ENCODE data around the gene FAM216B. TPM values are rescaled to one million over a fixed set of nuclear protein-coding genes. Genes with fewer than 3 reads are reported as not detected.
"Not testable (repeated sequence)": the region's sequence is repeated elsewhere in the genome, so short reads cannot be mapped to it uniquely, and the experiment has no call there.

Gene FAM216B
- total RNA-seq, 2 donors from 2014 or later: 22.0 to 23.5 TPM

GRCh38 chr13:42816538-42816937 lies 35.2 kb downstream of the FAM216B start:
- Histone ChIP-seq H3K9me3 (no peaks in the 10 kb centered on the region), H3K4me1 (no peaks in the 10 kb centered on the region), H3K4me3 (no peak overlapping the region), H3K36me3 (no peaks in the 10 kb centered on the region), H3K27me3 (no peaks in the 10 kb centered on the region), H3K27ac (no peak overlapping the region)
- TF ChIP-seq, protein P1, sequence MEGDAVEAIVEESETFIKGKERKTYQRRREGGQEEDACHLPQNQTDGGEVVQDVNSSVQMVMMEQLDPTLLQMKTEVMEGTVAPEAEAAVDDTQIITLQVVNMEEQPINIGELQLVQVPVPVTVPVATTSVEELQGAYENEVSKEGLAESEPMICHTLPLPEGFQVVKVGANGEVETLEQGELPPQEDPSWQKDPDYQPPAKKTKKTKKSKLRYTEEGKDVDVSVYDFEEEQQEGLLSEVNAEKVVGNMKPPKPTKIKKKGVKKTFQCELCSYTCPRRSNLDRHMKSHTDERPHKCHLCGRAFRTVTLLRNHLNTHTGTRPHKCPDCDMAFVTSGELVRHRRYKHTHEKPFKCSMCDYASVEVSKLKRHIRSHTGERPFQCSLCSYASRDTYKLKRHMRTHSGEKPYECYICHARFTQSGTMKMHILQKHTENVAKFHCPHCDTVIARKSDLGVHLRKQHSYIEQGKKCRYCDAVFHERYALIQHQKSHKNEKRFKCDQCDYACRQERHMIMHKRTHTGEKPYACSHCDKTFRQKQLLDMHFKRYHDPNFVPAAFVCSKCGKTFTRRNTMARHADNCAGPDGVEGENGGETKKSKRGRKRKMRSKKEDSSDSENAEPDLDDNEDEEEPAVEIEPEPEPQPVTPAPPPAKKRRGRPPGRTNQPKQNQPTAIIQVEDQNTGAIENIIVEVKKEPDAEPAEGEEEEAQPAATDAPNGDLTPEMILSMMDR (IDR thresholded peaks at IDR 0.05): no peak
- DNase-seq (ENCODE audit: low spot score): no peak

GRCh38 chr13:42819687-42820086 lies 38.3 kb downstream of the FAM216B start:
- not testable (repeated sequence) for H3K4me3 ChIP-seq; H3K36me3 ChIP-seq; H3K27me3 ChIP-seq; H3K9me3 ChIP-seq; H3K27ac ChIP-seq; H3K4me1 ChIP-seq; DNase-seq (ENCODE audit: low spot score)

DNA sequence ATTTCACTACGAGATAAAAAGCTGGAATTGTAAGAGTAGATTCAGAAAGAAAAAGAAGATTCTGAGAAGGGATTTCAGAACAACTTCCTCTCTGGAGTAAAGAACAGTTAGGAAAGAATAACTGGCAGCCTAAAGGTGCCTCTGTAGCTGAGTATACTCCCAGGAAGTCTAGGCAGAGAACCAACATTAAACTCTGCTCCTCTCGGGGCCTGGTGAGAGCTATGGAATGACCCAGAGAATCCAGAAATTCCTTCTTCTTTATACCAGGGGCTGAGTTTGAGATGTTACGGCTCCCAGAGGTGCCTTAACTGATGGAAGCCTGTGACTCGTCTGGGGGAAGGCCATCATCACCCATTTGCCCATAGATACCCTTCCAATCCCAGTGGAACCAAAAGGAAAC lies 39.1 kb downstream of the FAM216B start:
- H3K4me3 ChIP-seq: no peak overlapping the region
- no peaks in the 10 kb centered on the region for H3K4me1 ChIP-seq
- no peak overlapping the region for H3K27ac ChIP-seq
- no peaks in the 10 kb centered on the region for H3K27me3 ChIP-seq
- TF ChIP-seq, protein P1 (IDR thresholded peaks at IDR 0.05): no peak
- H3K9me3 ChIP-seq: no peaks in the 10 kb centered on the region
- no peaks in the 10 kb centered on the region for H3K36me3 ChIP-seq
- no peak for DNase-seq (ENCODE audit: low spot score)

GRCh38 chr13:42821437-42821836 lies 40.1 kb downstream of the FAM216B start:
- TF ChIP-seq, protein P1 (IDR thresholded peaks at IDR 0.05): no peak
- H3K9me3 ChIP-seq: no peaks in the 10 kb centered on the region
- H3K4me3 ChIP-seq: no peak overlapping the region
- no peaks in the 10 kb centered on the region for H3K36me3 ChIP-seq
- no peaks in the 10 kb centered on the region for H3K27me3 ChIP-seq
- H3K4me1 ChIP-seq: no peaks in the 10 kb centered on the region
- no peak for DNase-seq (ENCODE audit: low spot score)
- no peak overlapping the region for H3K27ac ChIP-seq

DNA sequence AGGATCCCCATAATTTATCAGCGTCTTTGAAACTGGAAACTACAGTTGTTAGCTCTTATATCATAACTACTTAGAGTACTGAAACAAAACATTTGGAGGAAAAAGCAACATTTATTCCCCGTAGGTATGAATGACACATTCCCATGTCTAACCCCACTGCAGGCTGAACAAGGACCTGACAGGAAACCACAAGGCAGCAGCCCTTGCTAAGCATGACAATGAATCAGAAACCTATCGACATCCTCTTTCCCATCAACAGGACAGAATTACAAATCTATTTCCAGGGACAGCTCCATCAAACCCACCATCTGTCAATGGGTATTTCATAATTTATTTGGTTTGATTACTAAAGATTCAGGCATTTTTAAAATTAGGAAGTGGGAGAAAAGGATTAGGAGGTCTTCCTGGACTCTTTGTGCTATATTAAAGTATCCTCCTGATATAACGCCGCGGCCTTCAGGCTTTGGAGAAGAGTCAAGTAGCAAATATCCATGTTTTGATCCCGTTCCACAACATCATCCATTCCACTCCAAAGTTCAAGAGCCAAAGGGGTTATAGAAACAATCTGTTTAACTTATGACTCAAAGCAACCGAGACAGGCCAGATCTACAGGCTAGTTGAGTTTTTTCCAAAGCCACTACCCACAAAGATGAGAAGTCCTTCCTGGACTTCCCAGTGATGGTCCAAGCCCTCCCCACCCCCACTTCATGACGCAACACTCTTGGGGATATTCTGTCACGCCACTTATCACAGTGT lies 51.1 kb downstream of the FAM216B start:
- H3K27ac ChIP-seq: no peak overlapping the region

GRCh38 chr13:42834946-42835345 lies 53.6 kb downstream of the FAM216B start:
- H3K4me3 ChIP-seq: no peak overlapping the region
- H3K27ac ChIP-seq: no peak overlapping the region
- H3K9me3 ChIP-seq: no peaks in the 10 kb centered on the region
- no peak for DNase-seq (ENCODE audit: low spot score)
- peaks cover 0 to 5% of the 10 kb centered on the region in 2 donors for H3K4me1 ChIP-seq
- TF ChIP-seq, protein P1 (IDR thresholded peaks at IDR 0.05): no peak
- H3K27me3 ChIP-seq: no peaks in the 10 kb centered on the region
- no peaks in the 10 kb centered on the region for H3K36me3 ChIP-seq

More for the DNA sequence above, 51.1 kb downstream of the FAM216B start:
- peaks cover 0 to 5% of the 10 kb centered on the region in 2 donors for H3K4me1 ChIP-seq
- no peak overlapping the region for H3K4me3 ChIP-seq
- no peaks in the 10 kb centered on the region for H3K36me3 ChIP-seq
- no peaks in the 10 kb centered on the region for H3K27me3 ChIP-seq
- no peak for DNase-seq (ENCODE audit: low spot score)
- TF ChIP-seq, protein P1 (IDR thresholded peaks at IDR 0.05): no peak
- H3K9me3 ChIP-seq: no peaks in the 10 kb centered on the region

All from right atrium auricular region (tissue), 2 donors.